SW480 (cell line): ENCODE results near the gene TEX54.
"Not testable (repeated sequence)": the region's sequence is repeated elsewhere in the genome, so short reads cannot be mapped to it uniquely, and the experiment has no call there.

ENCODE experiments used
- DNase-seq: peaks from one replicate; pipeline ENCODE4 v3.0.0-alpha.2; 2016; ENCODE audit warnings: low spot score

TEX54 gene

DNA sequence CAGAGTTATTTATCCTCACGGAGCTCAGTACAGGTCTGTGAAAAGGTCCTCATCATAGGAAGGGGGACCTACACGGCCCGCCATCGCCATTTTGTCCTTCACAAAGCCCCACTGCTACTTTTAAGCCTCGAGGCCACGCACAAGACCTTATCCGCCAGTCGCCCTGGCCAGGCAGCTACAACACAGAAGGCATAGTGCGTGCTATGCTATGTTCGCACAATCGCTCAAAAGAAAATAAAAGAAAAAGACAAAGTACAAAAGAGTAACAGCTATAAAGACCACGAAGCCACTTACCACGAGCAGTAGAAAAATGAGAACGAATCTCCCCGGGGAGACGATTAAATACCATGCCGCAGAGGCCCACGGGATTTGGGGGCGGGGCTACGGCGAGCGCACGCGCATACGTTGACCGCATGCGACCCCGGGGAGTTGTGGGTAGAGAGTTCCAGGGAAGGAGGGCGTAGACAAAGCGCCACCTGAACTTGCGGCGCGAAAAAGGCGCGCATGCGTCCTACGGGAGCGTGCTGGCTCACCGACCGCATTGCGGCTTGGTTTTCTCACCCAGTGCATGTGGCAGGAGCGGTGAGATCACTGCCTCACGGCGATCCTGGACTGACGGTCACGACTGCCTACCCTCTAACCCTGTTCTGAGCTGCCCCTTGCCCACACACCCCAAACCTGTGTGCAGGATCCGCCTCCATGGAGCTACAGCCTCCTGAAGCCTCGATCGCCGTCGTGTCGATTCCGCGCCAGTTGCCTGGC, 23.1 kb upstream of the TEX54 start:
- peak; percentile 98 for DNase-seq

DNA sequence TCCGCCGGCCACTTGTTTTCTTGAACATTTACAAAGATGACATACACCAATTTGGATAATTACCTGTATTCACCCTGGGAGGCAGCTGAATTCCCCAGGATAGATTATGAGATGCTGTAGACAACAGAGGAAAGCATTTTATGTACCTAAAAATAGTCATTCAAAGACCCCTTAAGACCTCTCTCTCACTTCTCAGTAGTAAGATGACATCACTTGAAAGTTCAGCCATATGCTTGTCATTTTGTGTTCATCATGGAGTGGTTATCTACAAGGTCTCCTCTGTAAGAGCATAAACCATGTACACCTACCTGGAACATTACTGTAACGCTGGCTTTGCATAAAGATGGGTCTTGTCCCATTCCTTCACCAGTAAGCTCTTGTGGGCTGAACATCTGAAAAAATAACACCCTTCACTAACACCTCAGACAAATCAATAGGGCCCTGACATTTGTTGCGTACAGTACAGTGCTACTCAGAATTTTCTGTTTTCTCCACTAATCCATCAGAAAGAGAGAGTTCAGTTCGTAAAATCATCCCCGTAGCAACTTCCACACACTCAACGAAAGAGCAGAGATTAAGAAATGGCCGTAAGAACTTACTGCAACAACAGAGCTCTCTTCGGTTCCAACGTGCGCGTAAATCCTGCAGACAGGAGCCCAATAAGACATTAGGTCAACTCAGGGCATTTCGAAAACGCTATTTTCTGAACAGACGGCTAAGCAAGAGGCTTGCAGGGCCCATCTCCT, 22.4 kb upstream of the TEX54 start:
- DNase-seq, result no peak

- no peak for DNase-seq
These were observed 21.6 kb upstream of the TEX54 start for GRCh38 chr11:62854013-62854824.

DNA sequence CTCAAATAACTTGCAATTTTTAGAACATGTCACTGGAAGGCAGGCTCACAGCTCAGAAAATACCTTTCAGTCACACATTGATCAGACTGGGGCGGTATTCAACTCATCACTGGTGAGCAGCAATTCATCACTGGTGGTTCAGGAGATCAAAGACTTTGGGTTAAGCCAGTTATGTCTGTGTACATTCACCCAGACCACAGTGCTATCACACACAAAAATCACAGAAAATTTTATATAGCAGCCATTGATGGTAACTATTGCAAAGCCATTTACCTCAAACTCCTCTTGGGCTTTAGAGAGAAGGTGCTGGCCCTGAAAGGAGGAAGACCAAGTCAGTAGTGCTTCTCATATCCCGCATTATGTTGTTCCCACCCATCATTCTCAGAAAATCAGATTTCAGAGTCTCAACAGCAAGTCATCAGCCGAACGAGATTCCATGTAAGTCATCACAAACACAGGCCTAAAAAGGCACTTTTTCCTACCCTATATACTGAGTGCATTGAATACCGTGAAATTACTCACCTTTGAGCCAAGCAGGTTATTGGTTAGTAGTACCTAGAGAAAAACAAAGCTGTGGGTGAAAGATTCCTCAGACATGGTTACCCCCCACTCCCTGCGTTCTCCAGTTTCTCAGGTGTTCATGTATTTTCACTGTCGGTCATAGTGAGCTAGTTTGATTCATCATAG, 20.8 kb upstream of the TEX54 start:
- peak; percentile 45 for DNase-seq

DNA sequence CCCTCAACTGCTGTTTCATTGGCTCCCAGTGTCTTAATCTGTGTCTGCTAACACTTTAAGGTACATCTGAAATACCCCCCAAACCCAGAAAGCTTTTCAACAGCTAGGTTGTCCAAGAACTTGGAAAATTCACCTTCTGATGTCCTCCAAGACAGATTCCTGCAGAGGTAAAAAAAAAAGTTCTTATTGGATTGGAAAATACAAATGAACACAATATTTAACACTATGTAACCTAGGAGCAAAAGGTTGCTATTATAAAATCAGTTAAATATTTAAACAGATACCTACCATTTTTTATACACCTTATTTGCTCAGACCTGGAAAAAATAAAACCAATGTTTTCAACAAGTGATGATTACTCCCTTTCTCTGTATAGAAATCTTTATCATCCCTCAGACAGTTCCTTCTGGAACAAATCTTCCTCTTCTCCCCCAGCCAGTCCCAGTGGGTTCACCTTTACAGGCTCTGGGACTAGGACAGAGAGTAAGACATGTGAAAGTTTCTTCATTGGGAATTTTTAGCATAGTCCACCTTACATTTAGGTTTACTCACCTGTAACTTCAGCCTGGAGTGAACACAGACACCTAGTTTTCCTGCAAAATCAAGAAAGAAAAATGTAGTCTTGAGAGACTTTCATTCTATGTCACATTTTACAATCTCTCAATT, 20.0 kb upstream of the TEX54 start:
- DNase-seq, result no peak

- DNase-seq, result no peak
These were observed 19.3 kb upstream of the TEX54 start for GRCh38 chr11:62851807-62852522.

DNA sequence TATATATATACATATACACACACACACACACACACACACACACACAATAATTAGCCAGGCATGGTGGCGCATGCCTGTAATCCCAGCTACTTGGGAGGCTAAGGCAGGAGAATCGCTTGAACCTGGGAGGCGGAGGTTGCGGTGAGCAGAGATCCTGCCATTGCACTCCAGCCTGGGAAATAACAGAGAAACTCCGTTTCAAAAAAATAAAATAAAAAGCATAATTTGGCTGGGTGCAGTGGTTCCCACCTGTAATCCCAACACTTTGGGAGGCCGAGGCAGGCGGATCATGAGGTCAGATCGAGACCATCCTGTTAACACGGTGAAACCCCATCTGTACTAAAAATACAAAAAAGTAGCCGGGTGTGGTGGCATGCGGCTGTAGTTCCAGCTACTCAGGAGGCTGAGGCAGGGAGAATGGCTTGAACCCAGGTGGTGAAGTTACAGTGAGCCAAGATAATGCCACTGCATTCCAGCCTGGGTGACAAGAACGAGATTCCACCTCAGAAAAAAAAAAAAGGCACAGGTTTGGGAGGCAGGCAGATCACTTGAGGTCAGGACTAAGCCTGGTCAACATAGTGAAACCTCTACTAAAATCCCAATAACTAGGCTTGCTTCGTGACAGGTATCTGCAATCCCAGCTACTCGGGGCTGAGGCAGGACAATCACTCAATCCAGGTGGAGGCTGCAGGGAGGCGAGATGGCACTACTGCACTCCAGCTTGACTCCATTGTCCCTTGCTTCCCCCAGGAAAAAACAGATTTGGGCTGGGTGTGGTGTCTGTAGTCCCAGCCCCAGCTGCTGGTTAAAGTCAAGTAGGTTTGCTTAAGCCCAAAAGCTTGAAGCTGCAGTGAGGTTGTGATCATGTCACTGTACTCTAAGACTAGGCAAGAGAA, 18.5 kb upstream of the TEX54 start:
- DNase-seq, result peak; percentile 41

- DNase-seq, result no peak
These were observed 15.2 kb upstream of the TEX54 start for GRCh38 chr11:62847767-62848314.

DNA sequence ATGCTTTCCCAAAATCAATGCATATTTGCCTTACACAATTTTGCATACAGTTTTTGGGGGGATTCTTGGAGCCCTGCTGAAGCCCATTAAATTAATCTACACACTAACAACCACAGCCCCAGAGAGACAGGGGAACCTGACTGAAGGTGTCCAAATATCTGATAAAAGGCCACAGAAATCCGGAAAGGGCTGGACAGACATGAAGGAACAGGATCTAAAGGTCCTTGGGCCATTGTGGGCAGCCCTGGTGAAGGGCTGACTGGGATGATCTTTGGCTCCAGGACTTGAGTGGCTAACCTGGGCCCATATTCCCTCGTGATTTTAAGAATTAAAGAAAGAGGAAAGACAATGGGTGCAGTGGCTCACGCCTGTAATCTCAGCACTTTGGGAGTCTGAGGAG, 13.5 kb upstream of the TEX54 start:
- DNase-seq, result no peak

DNA sequence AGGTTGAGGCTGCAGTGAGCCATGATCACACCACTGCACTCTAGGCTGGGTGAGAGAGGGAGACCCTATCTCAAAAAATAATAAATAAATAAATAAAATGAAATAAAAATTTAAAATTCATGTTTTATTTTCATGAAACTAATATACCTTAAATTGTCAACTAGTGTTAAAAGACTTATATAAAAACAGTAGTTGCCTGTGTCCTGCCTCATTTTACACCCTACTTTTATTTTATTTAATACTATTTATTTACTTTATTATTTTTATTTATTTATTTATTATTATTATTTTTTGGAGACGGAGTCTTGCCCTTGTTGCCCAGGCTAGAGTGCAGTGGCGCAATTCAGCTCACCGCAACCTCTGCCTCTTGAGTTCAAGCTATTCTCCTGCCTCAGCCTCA, 11.5 kb upstream of the TEX54 start:
- no peak for DNase-seq

GRCh38 chr11:62843466-62843865, 10.8 kb upstream of the TEX54 start:
- no peak for DNase-seq

- DNase-seq, result not testable (repeated sequence)
These were observed 10.2 kb upstream of the TEX54 start for GRCh38 chr11:62842891-62843290.

DNA sequence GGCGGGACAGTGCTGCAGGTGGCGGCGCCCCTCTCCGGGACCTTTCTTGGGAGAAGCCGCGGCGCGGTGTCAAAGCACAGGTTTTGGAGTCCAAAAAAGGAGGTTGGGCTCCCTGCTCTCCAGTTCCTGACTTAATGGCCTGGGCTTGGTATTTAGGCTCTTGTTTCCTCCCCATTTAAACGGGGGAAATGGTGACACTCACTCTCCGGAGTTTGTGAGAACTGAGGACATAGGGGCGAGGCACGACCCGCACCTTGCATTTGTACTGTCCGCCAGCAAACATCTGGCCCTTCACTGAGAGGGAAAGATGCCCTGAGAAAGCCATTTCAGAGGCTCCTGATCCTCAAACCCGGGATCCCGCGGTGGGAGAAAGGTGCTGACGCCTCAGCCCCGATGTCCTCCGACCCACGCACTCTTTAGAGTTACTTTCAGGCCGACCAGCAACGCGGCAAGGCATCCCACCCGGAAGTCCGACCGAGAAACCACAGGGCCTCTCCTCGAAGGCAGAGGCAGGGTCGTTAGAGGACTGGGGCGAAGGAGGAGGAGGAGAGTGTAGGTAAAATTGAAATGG, 9.6 kb upstream of the TEX54 start:
- peak; percentile 73 for DNase-seq

DNA sequence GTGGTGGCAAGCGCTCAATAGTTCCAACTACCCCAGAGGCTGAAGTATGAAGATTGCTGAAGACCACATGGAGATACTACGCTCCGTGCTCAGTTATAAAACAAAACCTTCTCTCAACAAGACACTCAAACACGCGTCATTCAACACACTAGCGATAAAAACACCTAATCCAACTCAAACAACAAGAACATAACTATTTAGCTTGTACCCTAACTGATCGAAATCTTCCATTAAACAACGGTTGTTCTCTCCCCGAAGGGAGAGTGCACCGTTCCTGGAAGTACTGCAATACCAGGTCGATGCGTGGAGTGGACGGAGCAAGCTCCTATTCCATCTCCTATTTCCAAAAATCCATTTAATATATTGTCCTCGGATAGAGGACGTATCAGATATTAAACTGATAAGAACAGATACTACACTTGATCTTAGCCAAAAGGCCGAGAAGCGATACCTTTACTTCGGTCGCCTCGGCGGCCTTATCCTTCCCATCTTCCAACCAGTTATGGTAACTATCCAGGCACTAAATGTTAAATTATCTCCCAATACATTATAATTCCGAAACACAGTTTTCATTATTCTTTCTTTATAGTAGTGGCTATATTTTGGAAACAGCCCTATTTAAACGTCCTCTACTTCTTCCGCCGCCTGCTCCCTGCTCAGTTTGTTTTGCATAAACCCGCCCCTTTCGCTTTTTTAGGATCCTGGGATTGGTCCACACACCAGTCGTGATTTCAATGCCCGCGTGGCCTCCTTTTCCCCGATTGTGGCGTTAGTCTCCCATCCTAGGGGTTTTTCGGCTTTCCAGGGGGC, 8.9 kb upstream of the TEX54 start:
- peak; percentile 100 for DNase-seq

DNA sequence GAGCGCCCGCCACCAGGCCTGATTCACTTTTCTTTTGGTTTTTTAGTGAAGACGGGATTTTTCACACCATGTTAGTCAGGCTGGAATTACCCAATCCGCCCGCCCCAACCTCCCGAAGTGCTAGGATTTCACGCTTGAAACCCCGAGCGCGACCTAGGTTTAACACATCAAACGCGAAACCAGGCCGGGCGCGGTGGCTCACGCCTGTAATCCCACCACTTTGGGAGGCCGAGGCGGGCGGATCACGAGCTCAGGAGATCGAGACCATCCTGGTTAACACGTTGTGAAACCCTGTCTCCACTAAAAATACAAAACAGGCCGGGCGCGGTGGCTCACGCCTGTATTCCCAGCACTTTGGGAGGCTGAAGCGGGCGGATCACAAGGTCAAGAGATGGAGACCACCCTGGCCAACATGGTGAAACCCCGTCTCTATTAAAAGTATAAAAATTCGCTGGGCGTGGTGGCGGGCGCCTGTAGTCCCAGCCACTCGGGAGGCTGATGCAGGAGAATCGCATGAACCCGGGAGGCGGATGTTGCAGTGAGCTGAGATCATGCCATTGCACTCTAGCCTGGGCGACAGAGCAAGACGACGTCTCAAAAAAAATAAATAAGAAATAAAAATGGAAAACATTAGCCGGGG, 8.2 kb upstream of the TEX54 start:
- DNase-seq, result peak; percentile 55

GRCh38 chr11:62839050-62839945, 6.7 kb upstream of the TEX54 start, which contains the start of gene WDR74:
Gene WDR74, minus strand, starts transcription at chr11:62839590. Its CDS starts 20 bp downstream, at chr11:62839570.
- DNase-seq, result peak; percentile 97

GRCh38 chr11:62835336-62835735, 2.7 kb upstream of the TEX54 start:
- no peak for DNase-seq
